Epidermal melanocyte (primary cell): ENCODE measurements around the gene PTPN14.

Experiments
- DNase-seq: peaks from one replicate; pipeline ENCODE4 v3.0.0; 2011; ENCODE audit warnings: low spot score; ENCODE audit not compliant: insufficient read length

The PTPN14 gene

DNA sequence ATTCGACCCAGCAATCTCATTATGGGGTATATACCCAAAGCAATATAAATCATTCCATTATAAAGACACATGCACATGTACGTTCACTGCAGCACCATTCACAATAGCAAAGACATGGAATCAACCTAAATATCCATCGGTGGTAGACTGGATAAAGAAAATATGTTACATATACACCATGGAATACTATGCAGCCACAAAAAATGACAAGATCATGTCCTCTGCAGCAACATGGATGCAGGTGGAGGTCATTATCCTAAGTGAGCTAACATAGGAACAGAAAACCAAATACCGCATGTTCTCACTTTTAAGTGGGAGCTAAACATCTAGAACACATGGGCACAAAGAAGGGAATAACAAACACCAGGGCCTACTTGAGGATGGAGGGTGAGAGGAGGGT is 115.5 kb downstream of the PTPN14 start:
- DNase-seq: no peak

- no peak for DNase-seq
Measured at GRCh38 chr1:214432245-214432644, 119.2 kb downstream of the PTPN14 start.

DNA sequence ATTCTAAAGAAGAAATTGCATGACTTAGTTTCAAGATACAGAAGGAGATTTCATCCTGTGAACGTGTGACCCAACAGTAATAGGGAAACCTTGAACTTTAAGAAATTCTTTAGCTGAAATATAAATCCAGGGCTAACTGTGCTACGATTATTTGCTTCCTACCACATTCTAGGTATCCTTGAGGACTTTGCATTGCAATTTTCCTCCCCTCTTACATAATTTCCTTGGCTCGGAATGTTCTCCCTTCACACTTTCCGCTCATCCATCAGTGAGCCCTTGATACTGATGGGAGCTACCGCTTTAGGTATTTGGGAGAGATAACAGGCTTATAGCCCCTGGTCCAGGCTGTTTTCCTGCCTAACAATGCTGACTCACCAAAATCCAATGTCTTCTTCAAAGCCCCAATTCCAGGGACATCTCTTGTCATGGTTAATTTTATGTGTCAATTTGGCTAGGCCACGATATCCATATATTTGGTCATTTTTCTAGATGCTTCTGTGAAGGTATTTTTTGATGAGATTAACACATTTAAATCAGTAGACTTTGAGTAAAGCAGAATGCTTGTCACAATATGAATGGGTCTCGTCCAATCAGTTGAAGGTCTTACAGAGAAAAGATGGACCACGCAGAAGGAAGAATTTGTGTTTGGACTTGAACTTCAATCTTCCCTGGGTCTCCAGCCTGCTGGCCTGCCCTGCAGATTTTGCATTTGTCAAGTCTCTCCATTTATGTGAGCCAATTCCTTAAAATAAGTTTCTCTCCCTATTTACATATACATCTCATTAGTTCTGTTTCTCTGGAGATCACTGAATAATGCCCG is 121.2 kb downstream of the PTPN14 start:
- no peak for DNase-seq

- DNase-seq: no peak
Measured at GRCh38 chr1:214427871-214428277, 123.5 kb downstream of the PTPN14 start.

DNA sequence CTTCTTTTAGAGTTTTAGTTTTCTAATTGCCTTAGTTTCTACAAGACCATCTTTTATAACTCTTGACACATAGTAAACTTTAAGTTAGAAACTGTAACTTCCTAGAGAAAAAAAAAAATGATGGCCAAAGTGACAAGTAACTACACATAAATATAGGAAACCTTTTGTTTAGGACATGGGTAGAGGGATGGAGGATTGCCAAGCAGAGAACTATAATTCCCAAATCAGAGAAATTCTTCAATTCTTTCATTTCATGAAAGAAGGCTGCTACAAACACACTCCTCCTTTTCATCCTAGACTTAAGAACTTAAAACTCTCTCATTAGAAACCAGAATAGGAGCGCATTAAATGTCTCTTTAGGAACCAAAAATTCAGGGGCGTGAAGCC is 125.0 kb downstream of the PTPN14 start:
- DNase-seq: no peak

DNA sequence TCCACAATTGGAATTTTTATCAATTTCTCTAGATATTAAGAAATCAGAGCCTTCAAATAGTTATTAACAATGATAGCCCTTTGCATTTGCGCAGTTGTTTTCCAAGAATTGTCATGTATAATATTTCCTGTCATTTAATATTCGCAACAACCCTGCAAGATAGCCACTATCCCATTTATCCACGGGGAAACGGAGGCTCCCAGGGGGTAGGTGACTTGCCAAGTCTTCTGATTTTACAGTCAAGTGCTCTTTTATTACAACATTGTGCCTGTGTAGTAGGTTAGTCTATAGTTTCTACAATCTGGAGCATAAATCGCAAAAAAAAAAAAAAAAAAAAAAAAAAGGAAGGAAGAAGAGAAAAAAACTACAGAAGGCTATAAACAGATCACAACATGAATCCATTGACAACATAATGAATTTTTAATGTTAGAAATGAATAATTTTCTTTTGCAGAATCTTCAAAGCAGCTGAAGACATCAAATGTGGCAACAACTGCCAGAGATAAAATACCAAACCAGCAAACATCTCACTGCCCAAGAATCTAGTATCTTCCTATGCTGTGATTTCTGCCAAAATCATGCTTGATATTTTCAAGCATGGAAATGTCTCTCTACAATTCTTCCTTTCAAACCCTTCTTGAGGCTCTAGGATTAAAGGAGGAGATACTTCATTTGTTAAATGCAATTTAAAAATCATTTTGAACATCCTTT is 125.5 kb downstream of the PTPN14 start:
- DNase-seq: no peak

DNA sequence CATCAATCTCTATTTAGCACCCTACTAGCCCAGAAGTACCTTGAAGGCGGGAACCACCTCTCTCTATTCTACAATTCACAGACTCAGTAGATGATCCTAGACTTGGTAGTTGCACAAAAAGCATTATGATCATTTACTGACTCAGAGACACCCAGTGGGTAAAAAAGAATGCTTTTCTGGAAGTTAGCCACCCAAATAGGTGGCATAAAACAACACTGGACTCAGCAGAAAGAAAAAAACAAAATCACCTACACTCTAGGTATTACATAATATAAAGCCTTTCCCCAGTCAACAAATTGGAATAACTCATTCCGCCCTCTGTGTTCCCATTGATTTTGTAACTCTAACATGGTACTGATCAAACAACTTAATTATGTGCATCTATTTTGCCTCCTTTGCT is 126.3 kb downstream of the PTPN14 start:
- DNase-seq: no peak

DNA sequence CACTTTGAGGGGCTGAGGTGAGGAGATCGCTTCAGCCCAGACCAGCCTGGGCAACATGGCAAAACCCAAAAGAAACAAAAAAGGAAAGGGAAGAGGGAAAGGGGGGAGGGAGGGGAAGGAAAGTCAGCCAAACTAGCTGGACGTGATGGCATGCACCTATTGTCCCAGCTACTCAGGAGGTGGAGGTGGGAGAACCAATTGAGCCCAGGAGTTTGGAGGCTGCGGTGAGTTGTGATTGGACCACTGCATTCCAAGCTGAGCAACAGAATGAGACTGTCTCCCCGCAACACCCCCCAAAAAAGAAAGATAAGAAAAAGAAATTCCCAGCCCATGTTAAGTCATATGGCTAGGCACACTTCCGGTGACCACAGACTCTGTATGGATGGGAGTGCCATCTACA is 128.4 kb downstream of the PTPN14 start:
- DNase-seq: no peak

GRCh38 chr1:214422137-214422671 is 129.2 kb downstream of the PTPN14 start:
- DNase-seq: no peak

DNA sequence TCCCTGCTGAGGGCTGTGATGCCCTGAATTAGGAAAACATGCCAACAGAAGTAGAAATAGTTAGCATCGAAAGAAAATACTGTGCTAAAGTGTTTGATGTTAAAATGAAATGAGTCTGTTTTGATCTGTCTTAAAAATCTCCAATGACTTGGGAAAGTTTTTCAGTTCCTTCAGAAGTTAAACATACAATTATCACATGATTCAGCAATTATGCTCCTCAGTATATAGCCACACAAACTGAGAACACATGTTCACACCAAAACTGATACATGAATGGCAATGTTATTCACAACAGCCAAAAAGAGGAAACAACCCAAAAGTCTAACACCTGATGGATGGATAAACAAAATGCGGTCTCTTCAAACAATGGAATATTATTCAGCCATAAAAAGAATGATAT is 130.6 kb downstream of the PTPN14 start:
- no peak for DNase-seq

DNA sequence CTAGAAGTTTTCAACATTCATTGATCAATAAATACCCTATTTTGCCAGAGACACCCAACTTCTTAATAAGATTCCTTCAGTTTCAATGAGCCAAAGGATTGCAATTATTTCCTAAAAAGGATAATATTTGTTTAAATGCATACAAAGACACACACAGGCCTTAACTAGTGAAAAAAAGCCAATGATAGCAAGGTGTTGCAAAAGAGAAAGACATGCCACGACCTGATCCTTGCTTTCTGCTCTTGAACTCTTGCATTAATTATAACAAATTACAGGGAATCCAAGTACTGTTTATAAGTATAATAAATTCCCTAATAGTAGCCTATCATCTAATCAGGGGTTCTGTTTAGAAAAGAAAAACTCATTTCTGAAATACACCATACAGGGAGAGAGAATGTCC is 131.1 kb downstream of the PTPN14 start:
- DNase-seq: no peak

DNA sequence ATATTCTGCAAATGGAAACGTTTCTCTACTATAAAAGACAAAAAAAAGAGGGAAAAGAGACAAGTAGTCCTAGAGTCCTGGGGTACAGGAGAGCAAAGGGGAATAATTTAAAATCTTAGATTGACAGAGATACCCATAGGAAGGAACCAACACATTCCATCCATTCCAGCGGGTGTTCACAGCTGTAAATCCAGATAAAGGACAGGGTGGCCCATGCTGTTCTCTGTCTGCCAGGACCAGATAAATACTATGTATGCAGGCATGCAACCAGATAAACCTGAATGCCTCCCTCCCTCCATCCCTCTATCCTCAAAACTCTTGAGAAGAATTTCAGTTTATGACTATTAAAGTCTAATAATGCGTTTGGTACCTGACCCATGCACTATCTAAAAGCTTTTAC is 131.8 kb downstream of the PTPN14 start:
- DNase-seq: no peak

DNA sequence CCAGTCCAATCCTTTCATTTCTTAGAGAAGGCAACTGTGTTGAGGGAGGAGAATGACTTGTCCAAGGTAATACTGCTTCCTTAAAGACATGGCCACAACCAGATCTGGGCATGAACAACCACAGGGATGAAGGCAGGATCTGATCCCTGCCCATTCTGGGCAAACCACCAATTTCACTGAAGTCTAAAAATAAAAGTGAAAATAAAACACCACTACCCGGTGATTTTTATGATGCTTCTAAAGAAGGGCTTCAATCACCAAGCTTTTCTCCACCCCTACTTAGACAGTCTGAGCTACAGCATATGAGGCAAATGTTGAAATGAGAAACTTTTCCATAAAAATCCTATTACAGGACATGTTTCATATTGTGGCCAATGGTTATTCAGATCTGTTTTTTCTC is 133.0 kb downstream of the PTPN14 start:
- DNase-seq: no peak

DNA sequence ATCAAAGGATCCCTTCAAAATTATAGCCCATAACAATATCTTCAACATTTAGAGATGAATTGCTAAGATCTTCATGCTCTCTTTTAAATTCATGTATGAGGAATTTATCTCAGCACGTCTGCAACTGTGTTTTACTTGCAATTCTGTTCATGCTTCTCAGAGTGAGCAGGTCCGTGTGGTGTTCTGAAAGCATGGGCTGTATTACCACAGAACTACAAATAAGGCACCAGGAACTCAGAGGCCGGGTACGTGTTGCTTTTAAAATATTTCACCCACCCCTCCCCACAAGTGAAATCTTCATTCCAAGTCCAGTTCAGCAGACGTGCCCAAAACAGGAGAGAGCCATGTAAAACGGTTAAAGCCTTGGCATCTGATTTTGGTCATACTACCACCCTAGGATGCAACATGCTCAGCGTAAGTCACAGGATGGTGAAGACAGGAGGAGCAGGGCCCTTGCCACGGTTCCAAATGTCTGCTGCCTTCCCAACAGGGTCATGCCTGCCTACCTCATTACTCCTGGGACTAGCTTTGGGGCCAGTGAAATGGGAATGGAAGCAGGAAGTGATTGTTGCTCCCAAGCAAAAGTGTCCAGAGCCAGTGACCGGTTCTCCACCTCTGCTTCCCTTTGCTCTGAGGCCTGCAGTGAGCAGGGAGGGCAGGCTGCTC is 133.7 kb downstream of the PTPN14 start:
- DNase-seq: no peak

DNA sequence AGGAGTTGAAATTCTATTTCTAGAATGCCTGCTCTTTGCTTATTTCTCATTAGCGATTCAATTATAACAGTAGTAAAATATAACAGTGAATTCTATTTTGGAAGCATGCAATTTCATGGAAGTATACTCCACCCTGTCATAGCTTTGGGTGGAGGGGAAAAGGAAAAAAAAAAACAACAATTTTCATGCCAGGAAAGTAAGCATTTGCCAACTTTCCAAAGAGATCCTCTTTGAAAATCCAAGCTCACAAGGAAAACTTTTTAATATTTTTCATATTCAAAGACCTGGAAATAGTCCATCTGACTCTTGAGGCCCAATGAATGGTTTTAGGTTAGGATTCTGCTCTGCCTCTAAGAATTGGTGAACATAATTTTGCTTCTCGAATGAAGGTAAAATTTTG is 134.5 kb downstream of the PTPN14 start:
- no peak for DNase-seq

DNA sequence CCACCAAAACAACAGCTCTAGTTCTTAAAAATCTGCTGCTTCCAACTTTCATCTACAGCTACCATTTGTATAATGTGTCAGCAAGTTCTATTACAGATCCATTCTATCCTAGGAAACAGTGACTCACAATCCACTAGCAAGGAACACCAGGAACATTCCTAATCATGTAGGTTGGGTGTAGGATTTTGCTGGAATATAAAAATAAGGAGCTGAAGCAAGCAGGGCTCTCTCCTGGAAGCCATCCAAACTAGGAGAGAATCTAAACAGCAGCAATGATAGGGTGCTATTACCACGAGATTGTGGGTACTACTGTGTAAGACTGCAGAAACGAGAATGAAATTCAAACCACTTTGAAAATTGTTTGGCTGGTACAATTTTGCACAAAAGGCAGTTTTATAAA is 135.0 kb downstream of the PTPN14 start:
- no peak for DNase-seq

DNA sequence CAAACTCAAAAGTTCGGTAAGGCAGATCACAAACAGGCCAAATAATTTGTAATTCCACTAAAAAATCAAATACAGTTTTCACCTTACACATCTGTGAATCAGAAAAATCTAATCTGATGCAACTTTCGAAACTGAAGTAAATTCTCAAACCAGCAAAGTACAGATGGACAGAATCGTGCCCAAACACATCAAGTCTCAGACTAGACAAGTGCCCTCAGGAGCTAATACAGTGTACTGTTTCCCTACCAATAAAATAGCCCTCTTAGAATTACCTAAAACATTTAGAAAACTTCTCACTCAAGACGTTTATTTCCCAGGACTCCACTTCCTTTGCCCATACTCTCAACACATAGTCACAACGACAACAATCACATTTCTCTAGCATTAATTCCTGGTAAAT is 136.3 kb downstream of the PTPN14 start:
- DNase-seq: no peak

GRCh38 chr1:214414691-214415090 is 136.7 kb downstream of the PTPN14 start:
- no peak for DNase-seq

DNA sequence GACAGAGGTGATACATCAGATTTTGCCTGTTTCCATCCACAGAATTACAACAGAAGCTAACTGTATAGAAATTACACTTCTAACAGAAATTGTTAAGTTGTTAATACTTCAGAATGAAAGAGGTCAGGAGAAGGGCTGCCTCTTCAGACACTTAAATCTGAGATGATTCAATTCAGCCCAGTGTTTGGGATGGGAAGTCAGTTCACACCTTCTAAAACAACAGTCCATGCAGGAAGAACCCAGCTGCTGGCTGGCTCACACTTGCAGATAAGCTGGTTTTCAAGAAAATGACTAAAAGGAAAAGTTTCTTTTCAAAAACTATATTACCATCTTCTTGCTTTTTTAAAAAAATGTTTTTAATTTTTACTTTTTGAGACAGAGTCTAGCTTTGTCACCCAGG is 138.1 kb downstream of the PTPN14 start:
- DNase-seq: no peak

DNA sequence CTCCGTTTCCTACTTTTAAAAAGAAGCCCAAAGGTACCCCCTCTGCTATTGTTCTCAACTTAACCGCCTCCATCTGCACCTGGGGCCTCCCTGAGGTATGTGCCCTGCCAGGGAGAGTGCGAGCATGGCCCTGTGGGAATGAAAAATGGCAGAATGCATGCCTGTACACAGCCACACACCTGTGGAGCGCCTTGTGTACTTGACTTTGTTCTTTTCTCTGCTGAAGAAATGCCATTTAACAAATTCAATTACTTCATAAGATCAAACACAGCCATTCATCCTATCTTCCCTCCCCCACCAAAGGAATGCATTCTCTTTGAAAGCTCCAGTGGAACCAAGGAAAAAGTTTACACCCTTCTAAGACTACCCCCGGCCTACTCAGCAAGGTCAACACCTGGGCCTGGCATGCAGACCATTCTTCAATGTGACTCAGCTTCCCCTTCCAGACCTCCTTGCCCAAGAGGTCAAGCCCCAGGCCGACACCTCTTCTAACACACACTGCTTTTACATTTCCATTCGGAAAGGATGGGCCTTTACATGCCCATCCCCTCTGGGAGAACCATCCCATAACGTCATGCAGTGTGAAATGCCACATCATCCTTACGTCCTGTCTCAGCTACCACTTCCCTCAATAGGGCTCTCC is 146.7 kb downstream of the PTPN14 start:
- DNase-seq: no peak

DNA sequence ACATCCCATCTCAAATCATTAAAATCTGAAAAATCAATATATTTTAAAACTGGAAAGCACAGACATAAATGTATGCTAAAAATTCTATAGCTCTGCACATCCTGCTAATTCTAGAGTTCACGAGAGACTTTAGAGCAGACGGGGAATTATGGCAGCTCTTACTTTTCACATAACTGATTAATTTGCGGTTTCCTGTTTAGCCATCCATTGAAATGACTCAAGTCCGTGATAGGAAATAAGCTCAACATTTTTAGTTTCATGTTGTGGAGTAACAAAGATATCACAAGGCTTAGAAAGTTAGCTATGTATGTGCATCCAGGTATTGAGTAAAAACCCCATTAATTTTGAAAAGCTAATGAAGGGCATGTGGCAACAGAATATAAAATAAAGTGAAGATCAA is 147.2 kb downstream of the PTPN14 start:
- no peak for DNase-seq

- DNase-seq: no peak
Measured at GRCh38 chr1:214403431-214403830, 148.0 kb downstream of the PTPN14 start.
